ENCODE measurements around the gene GPR180.
"Not testable (repeated sequence)": the region's sequence is repeated elsewhere in the genome, so short reads cannot be mapped to it uniquely, and the experiment has no call there.

DNA sequence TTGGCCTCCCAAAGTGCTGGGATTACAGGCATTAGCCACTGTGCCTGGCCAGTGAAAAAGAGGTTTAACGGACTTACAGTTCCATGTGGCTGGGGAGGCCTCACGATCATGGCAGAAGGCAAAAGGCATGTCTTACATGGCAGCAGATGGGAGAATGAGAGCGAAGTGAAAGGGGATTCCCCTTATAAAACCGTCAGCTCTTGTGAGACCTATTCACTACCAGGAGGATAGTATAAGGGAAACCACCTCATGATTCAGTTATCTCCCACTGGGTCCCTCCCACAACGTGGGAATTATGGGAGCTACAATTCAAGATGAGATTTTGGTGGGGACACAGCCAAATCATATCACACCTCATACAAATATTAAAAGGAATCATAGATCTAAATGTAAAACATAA, 34.4 kb downstream of the GPR180 start:
- TF ChIP-seq CHD2 (IDR thresholded peaks at IDR 0.05; ENCODE audit: low read length, partially characterized antibody); MAX (IDR thresholded peaks at IDR 0.05); CTCF (IDR thresholded peaks at IDR 0.05); EP300 (IDR thresholded peaks at IDR 0.05); FOXS1 (CRISPR knock-in tag; IDR thresholded peaks at IDR 0.05); HOXB13 (CRISPR knock-in tag; IDR thresholded peaks at IDR 0.05; ENCODE audit: low read depth); USF2 (IDR thresholded peaks at IDR 0.05); SMC3 (IDR thresholded peaks at IDR 0.05); CBX2 (IDR thresholded peaks at IDR 0.05; ENCODE audit: borderline replicate concordance, low read depth); RAD21 (conservative IDR thresholded peaks at IDR 0.05 in 1 of 2, IDR thresholded peaks at IDR 0.05 in 1 of 2); JUN (IDR thresholded peaks at IDR 0.05): not testable (repeated sequence)
